Measurements from ENCODE around the gene CTNNA2.

CTNNA2 gene

GRCh38 chr2:80111185-80111584, 598.3 kb downstream of the CTNNA2 start:
- Histone ChIP-seq H3K36me3 (replicated peaks; ENCODE audit: low read depth, low read length) (no peaks in the 10 kb centered on the region), H3K27ac (ENCODE audit: low read length) (no peak overlapping the region), H3K79me2 (ENCODE audit: low read length) (no peaks in the 10 kb centered on the region), H3K27me3 (ENCODE audit: low read depth, low read length) (no peaks in the 10 kb centered on the region), H3K9me3 (ENCODE audit: insufficient read depth, low read length) (0 out of 2 replicates have a peak, but pooled peaks cover 3% of the 10 kb centered on the region), H2AFZ (ENCODE audit: low read depth, low read length) (no peak overlapping the region), H3K4me1 (ENCODE audit: low read length) (no peaks in the 10 kb centered on the region), H4K20me1 (ENCODE audit: insufficient read depth, low read length) (no peaks in the 10 kb centered on the region), H3K4me2 (ENCODE audit: low read length) (no peak overlapping the region), H3K4me3 (ENCODE audit: low read length) (no peak overlapping the region), H3K9ac (ENCODE audit: low read length) (no peak overlapping the region)
- TF ChIP-seq EZH2phosphoT487 (IDR thresholded peaks at IDR 0.05; ENCODE audit: low read depth) (no peak), CTCF (IDR thresholded peaks at IDR 0.05; ENCODE audit: low read depth, low read length) (no peak)

GRCh38 chr2:80112790-80113189, 599.9 kb downstream of the CTNNA2 start:
- Histone ChIP-seq H4K20me1 (ENCODE audit: insufficient read depth, low read length) (no peaks in the 10 kb centered on the region), H3K9ac (ENCODE audit: low read length) (no peak overlapping the region), H3K9me3 (ENCODE audit: insufficient read depth, low read length) (0 out of 2 replicates have a peak, but pooled peaks cover 3% of the 10 kb centered on the region), H3K36me3 (replicated peaks; ENCODE audit: low read depth, low read length) (no peaks in the 10 kb centered on the region), H3K27ac (ENCODE audit: low read length) (no peak overlapping the region), H3K4me2 (ENCODE audit: low read length) (no peak overlapping the region), H3K27me3 (ENCODE audit: low read depth, low read length) (no peaks in the 10 kb centered on the region), H3K79me2 (ENCODE audit: low read length) (no peaks in the 10 kb centered on the region), H3K4me1 (ENCODE audit: low read length) (no peaks in the 10 kb centered on the region), H3K4me3 (ENCODE audit: low read length) (no peak overlapping the region), H2AFZ (ENCODE audit: low read depth, low read length) (no peak overlapping the region)
- no peak for TF ChIP-seq CTCF (IDR thresholded peaks at IDR 0.05; ENCODE audit: low read depth, low read length)
- TF ChIP-seq EZH2phosphoT487 (IDR thresholded peaks at IDR 0.05; ENCODE audit: low read depth) = no peak

GRCh38 chr2:80113399-80113798, 600.5 kb downstream of the CTNNA2 start:
- no peaks in the 10 kb centered on the region for H3K79me2 ChIP-seq (ENCODE audit: low read length)
- 0 out of 2 replicates have a peak, but pooled peaks cover 3% of the 10 kb centered on the region for H3K9me3 ChIP-seq (ENCODE audit: insufficient read depth, low read length)
- no peak overlapping the region for H3K27ac ChIP-seq (ENCODE audit: low read length)
- H4K20me1 ChIP-seq (ENCODE audit: insufficient read depth, low read length) = no peaks in the 10 kb centered on the region
- H3K36me3 ChIP-seq (replicated peaks; ENCODE audit: low read depth, low read length) = no peaks in the 10 kb centered on the region
- no peak overlapping the region for H2AFZ ChIP-seq (ENCODE audit: low read depth, low read length)
- no peak overlapping the region for H3K4me3 ChIP-seq (ENCODE audit: low read length)
- H3K9ac ChIP-seq (ENCODE audit: low read length) = no peak overlapping the region
- H3K4me1 ChIP-seq (ENCODE audit: low read length) = no peaks in the 10 kb centered on the region
- TF ChIP-seq EZH2phosphoT487 (IDR thresholded peaks at IDR 0.05; ENCODE audit: low read depth) = no peak
- no peak for TF ChIP-seq CTCF (IDR thresholded peaks at IDR 0.05; ENCODE audit: low read depth, low read length)
- H3K4me2 ChIP-seq (ENCODE audit: low read length) = no peak overlapping the region
- H3K27me3 ChIP-seq (ENCODE audit: low read depth, low read length) = no peaks in the 10 kb centered on the region

- no peak overlapping the region for H3K27ac ChIP-seq (ENCODE audit: low read length)
- H3K9me3 ChIP-seq (ENCODE audit: insufficient read depth, low read length) = 0 out of 2 replicates have a peak, but pooled peaks cover 3% of the 10 kb centered on the region
- no peak overlapping the region for H2AFZ ChIP-seq (ENCODE audit: low read depth, low read length)
- no peaks in the 10 kb centered on the region for H3K4me1 ChIP-seq (ENCODE audit: low read length)
- H3K36me3 ChIP-seq (replicated peaks; ENCODE audit: low read depth, low read length) = no peaks in the 10 kb centered on the region
- H3K4me3 ChIP-seq (ENCODE audit: low read length) = no peak overlapping the region
- TF ChIP-seq CTCF (IDR thresholded peaks at IDR 0.05; ENCODE audit: low read depth, low read length) (no peak), EZH2phosphoT487 (IDR thresholded peaks at IDR 0.05; ENCODE audit: low read depth) (no peak)
- H3K9ac ChIP-seq (ENCODE audit: low read length) = no peak overlapping the region
- H3K4me2 ChIP-seq (ENCODE audit: low read length) = no peak overlapping the region
- H4K20me1 ChIP-seq (ENCODE audit: insufficient read depth, low read length) = no peaks in the 10 kb centered on the region
- H3K79me2 ChIP-seq (ENCODE audit: low read length) = no peaks in the 10 kb centered on the region
- no peaks in the 10 kb centered on the region for H3K27me3 ChIP-seq (ENCODE audit: low read depth, low read length)
Measured at GRCh38 chr2:80114812-80115211, 602.0 kb downstream of the CTNNA2 start.

Data from OCI-LY3 (cell line).